PC-9 (cell line): ENCODE measurements around the gene IGSF22. TPM values are rescaled to one million over a fixed set of nuclear protein-coding genes. Genes with fewer than 3 reads are reported as not detected.
A peak's percentile ranks its signal among the peaks of the same experiment; 100 is the strongest.
"Not testable (repeated sequence)": the region's sequence is repeated elsewhere in the genome, so short reads cannot be mapped to it uniquely, and the experiment has no call there.

Experiments used
- BruUV-seq: library from RNA; stranded (reverse); fragments of 400-500 nt; replicated peaks from 2 replicates; lab custom pipeline; 2021; lab: Mats Ljungman, UMichigan
- CTCF ChIA-PET: fragments of 300-600 bp; sonication (Branson Sonifier 250); formaldehyde crosslinking; loops from one replicate; lab custom pipeline; 2022; ENCODE audit warnings: antibody characterized with exemption; lab: Charles Lee
- POLR2A ChIA-PET: fragments of 300-600 bp; sonication (Branson Sonifier 250); formaldehyde crosslinking; loops from one replicate; lab custom pipeline; 2022; ENCODE audit warnings: antibody characterized with exemption; ENCODE audit not compliant: unreplicated experiment; lab: Charles Lee
- DNase-seq, 2 experiments: peaks; one replicate each; pipeline versions ENCODE4 v3.0.0 to v3.0.0-alpha.2; 2015 to 2022; ENCODE audit warnings: mixed read lengths in 1 of 2
- H2AFZ ChIP-seq: fragments of 200-600 bp; sonication (generic); 2 replicates; pipeline ENCODE4 v1.8.1; 2017; ENCODE audit warnings: antibody characterized with exemption
- H3F3A ChIP-seq: fragments of 200-600 bp; sonication (generic); 2 replicates; pipeline ENCODE4 v1.8.1; 2017; ENCODE audit warnings: antibody characterized with exemption, mild to moderate bottlenecking, low read depth; ENCODE audit not compliant: insufficient read depth
- H3K27ac ChIP-seq: fragments of 200-600 bp; sonication (generic); 2 replicates; pipeline ENCODE4 v1.6.1; 2016; ENCODE audit warnings: mixed run types
- H3K27me3 ChIP-seq: fragments of 200-600 bp; sonication (generic); 2 replicates; pipeline ENCODE4 v1.6.1; 2016; ENCODE audit warnings: low read depth, mixed run types; ENCODE audit not compliant: insufficient read depth
- H3K36me3 ChIP-seq: fragments of 200-600 bp; sonication (generic); 2 replicates; pipeline ENCODE4 v1.6.1; 2016; ENCODE audit warnings: low read depth, mixed run types
- H3K4me1 ChIP-seq: fragments of 200-600 bp; sonication (generic); replicated peaks from 2 replicates; pipeline ENCODE4 v1.6.1; 2016; ENCODE audit warnings: mixed run types; ENCODE audit not compliant: insufficient read depth
- H3K4me2 ChIP-seq: fragments of 200-600 bp; sonication (generic); 2 replicates; pipeline ENCODE4 v1.6.1; 2017; ENCODE audit warnings: mixed run types
- H3K4me3 ChIP-seq: fragments of 200-600 bp; sonication (generic); 2 replicates; pipeline ENCODE4 v1.6.1; 2016; ENCODE audit warnings: mixed run types
- H3K79me2 ChIP-seq: fragments of 200-600 bp; sonication (generic); 2 replicates; pipeline ENCODE4 v1.6.1; 2017; ENCODE audit warnings: low read depth, mixed run types
- H3K9me2 ChIP-seq: fragments of 200-600 bp; sonication (generic); 2 replicates; pipeline ENCODE4 v1.8.1; 2017; ENCODE audit warnings: mild to moderate bottlenecking; ENCODE audit not compliant: insufficient read depth
- H3K9me3 ChIP-seq: fragments of 200-600 bp; sonication (generic); 2 replicates; pipeline ENCODE4 v1.8.1; 2016; ENCODE audit warnings: low read depth; ENCODE audit not compliant: insufficient read depth
- H4K20me1 ChIP-seq: fragments of 200-600 bp; sonication (generic); 2 replicates; pipeline ENCODE4 v1.8.1; 2017; ENCODE audit not compliant: insufficient read depth
- CTCF ChIP-seq: fragments of 200-600 bp; sonication (generic); conservative IDR thresholded peaks from 2 replicates; pipeline ENCODE4 v1.6.1; 2017; ENCODE audit warnings: mixed run types, antibody characterized with exemption, mild to moderate bottlenecking, moderate library complexity
- EZH2 ChIP-seq: fragments of 200-600 bp; sonication (generic); IDR thresholded peaks from 2 replicates; pipeline ENCODE4 v1.8.0; 2017; ENCODE audit warnings: antibody characterized with exemption, low read depth
- intact Hi-C: fragments of 100-400 bp; cut with micrococcal nuclease; formaldehyde crosslinking; loops from one replicate; pipeline ENCODE4 v1.10.0; 2022; ENCODE audit not compliant: unreplicated experiment
- total RNA-seq: library from RNA; stranded (reverse); gene quantifications from 2 replicates; pipeline ENCODE4 v1.2.3, GENCODE V29; 2021

The IGSF22 gene
- total RNA-seq, 1 experiment from 2014 or later, result 0.33 TPM

GRCh38 chr11:18676803-18677202 is 49.2 kb downstream of the IGSF22 start:
- no peaks in the 10 kb centered on the region for H3K27me3 ChIP-seq
- H4K20me1 ChIP-seq, result no peaks in the 10 kb centered on the region
- peaks cover 43% of the 10 kb centered on the region for H3K4me1 ChIP-seq
- H3K27ac ChIP-seq, result peak overlapping the region; percentile 57
- no peaks in the 10 kb centered on the region for H3K9me3 ChIP-seq
- peaks cover 26% of the 10 kb centered on the region for H3F3A ChIP-seq
- no peaks in the 10 kb centered on the region for H3K9me2 ChIP-seq
- H3K79me2 ChIP-seq, result no peaks in the 10 kb centered on the region
- no peak overlapping the region for H3K4me3 ChIP-seq
- H2AFZ ChIP-seq, result no peak overlapping the region
- H3K36me3 ChIP-seq, result no peaks in the 10 kb centered on the region
- intact Hi-C loops, result no loop called here
- POLR2A ChIA-PET, result no interaction called here
- peak in 1 of 2 experiments; percentile 97 for DNase-seq
- TF ChIP-seq EZH2, result no peak
- TF ChIP-seq CTCF, result no peak
- peak overlapping the region; percentile 27; the same call in 1 of the 2 replicates for H3K4me2 ChIP-seq
- BruUV-seq, result no TSS peak
- CTCF ChIA-PET, result no interaction called here

GRCh38 chr11:18672209-18672608 is 53.8 kb downstream of the IGSF22 start:
- DNase-seq, BruUV-seq: not testable (repeated sequence)

GRCh38 chr11:18671246-18671645 is 54.7 kb downstream of the IGSF22 start:
- TF ChIP-seq CTCF (no peak), EZH2 (no peak)
- peaks cover 38% of the 10 kb centered on the region for H3F3A ChIP-seq
- H3K79me2 ChIP-seq, result no peaks in the 10 kb centered on the region
- H3K9me2 ChIP-seq, result no peaks in the 10 kb centered on the region
- intact Hi-C loops, result no loop called here
- no peaks in the 10 kb centered on the region for H3K27me3 ChIP-seq
- H3K27ac ChIP-seq, result peak overlapping the region; percentile 85; the same call in 1 of the 2 replicates
- ChIA-PET CTCF (no interaction called here), POLR2A (no interaction called here)
- no peak for DNase-seq
- BruUV-seq, result no TSS peak
- no peaks in the 10 kb centered on the region for H4K20me1 ChIP-seq
- H3K4me2 ChIP-seq, result no peak overlapping the region
- H3K4me1 ChIP-seq, result peaks cover 62% of the 10 kb centered on the region
- no peaks in the 10 kb centered on the region for H3K36me3 ChIP-seq
- no peak overlapping the region for H2AFZ ChIP-seq
- no peaks in the 10 kb centered on the region for H3K9me3 ChIP-seq
- no peak overlapping the region for H3K4me3 ChIP-seq

More at GRCh38 chr11:18672209-18672608, 53.8 kb downstream of the IGSF22 start:
- H3K4me2 ChIP-seq, H3K27ac ChIP-seq, CTCF ChIA-PET, H3K9me3 ChIP-seq, H3K79me2 ChIP-seq, intact Hi-C loops, H3K4me3 ChIP-seq, H3K27me3 ChIP-seq, H2AFZ ChIP-seq, H3K9me2 ChIP-seq, H4K20me1 ChIP-seq, H3K36me3 ChIP-seq: not testable (repeated sequence)
- Histone ChIP-seq H3K4me1 (peaks cover 65% of the 10 kb centered on the region), H3F3A (peaks cover 48% of the 10 kb centered on the region)
- POLR2A ChIA-PET, result interaction anchor here (0.5 kb wide), 1 partner anchor 36 kb away, joined by 3 read pairs; no protein-coding TSS in a partner anchor

- H3F3A ChIP-seq, result peaks cover 35% of the 10 kb centered on the region
- no peaks in the 10 kb centered on the region for H3K79me2 ChIP-seq
- no peaks in the 10 kb centered on the region for H3K9me2 ChIP-seq
- ChIA-PET CTCF (no interaction called here), POLR2A (interaction anchor here (0.6 kb wide), 1 partner anchor 248 kb away, joined by 6 read pairs; no protein-coding TSS in a partner anchor)
- H4K20me1 ChIP-seq, result no peaks in the 10 kb centered on the region
- peak overlapping the region; percentile 24; the same call in 1 of the 2 replicates for H3K4me3 ChIP-seq
- H3K36me3 ChIP-seq, result no peaks in the 10 kb centered on the region
- BruUV-seq, result no TSS peak
- peak overlapping the region; percentile 85 for H3K27ac ChIP-seq
- H3K9me3 ChIP-seq, result no peaks in the 10 kb centered on the region
- peaks cover 59% of the 10 kb centered on the region for H3K4me1 ChIP-seq
- DNase-seq, result peak in 1 of 2 experiments; percentile 46
- H3K4me2 ChIP-seq, result peak overlapping the region; percentile 75
- H3K27me3 ChIP-seq, result no peaks in the 10 kb centered on the region
- peak overlapping the region; percentile 0; the same call in 1 of the 2 replicates for H2AFZ ChIP-seq
- no peak for TF ChIP-seq EZH2
- no peak for TF ChIP-seq CTCF
- intact Hi-C loops, result loop anchor here (2.0 kb wide), 1 partner anchor 35 kb away; the partner anchor contains the start of gene SPTY2D1
Measured at GRCh38 chr11:18669711-18670110, 56.3 kb downstream of the IGSF22 start.
